HuH-7.5 (cell line): ENCODE results near the gene TSACC.
A peak's percentile ranks its signal among the peaks of the same experiment; 100 is the strongest.
"Not testable (repeated sequence)": the region's sequence is repeated elsewhere in the genome, so short reads cannot be mapped to it uniquely, and the experiment has no call there.

Experiments used
- DNase-seq: peaks from one replicate; pipeline ENCODE4 v3.0.0; 2011; ENCODE audit warnings: low spot score

TSACC gene

GRCh38 chr1:156346636-156347035 lies 8.3 kb downstream of the TSACC start:
- DNase-seq, result no peak

DNA sequence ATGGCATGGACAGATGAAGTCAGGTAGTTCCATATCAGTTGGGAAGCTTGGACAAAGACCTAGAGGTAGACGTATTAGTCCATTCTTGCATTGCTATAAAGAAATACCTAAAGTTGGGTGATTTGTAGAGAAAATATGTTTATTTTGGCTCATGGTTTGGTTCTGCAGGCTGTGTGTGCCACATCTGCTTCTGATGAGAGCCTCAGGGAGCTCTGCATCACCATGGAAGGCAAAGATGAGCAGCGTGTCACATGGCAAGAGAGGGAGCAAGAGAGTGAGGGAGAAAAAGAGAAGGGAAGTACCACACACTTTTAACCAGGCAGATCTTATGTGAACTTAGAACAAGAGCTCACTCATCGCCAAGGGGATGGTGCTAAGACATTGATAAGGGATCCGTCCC lies 9.0 kb downstream of the TSACC start:
- no peak for DNase-seq

DNA sequence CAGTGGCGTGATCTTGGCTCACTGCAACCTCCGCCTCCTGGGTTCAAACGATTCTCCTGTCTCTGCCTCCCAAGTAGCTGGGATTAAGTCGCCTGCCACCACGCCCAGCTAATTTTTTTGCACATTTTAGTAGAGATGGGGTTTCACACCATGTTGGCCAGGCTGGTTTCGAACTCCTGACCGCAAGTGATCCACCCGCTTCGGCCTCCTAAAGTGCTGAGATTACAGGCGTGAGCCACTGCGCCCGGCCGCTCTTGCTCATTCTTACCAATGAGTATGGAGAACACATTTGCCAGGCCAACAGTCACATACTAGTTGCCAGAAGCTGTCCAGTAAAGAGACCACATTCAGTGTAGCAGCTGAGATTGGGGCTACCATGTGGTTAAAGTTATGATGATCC lies 14.2 kb downstream of the TSACC start:
- not testable (repeated sequence) for DNase-seq

DNA sequence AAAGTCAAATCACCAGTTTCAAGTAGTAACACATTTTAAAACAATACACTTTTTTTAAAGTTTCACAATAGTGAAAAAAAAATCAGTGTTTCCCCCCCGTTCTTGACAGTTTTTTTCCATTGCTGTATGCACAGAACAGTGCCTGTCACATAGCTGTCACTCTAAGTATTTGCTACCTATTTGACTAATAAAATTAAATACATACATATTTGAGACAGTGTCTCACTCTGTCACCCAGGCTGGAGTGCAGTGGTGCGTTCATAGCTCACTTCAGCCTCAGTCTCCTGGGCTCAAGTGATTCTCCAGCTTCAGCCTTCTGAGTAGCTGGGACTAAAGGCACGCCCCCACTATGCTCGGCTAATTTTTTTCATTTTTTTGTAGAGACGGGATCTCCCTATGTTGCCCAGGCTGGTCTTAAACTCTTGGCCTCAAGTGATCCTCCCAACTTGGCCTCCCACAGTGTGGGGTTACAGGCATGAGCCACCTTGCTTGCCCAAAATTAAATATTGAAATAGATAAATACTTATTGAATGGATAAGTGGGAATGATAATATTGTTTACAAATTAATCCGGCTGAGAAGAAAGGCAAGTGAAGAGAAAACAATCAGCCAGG lies 18.0 kb downstream of the TSACC start:
- no peak for DNase-seq

GRCh38 chr1:156356875-156357534 lies 18.7 kb downstream of the TSACC start:
- DNase-seq, result peak; percentile 90

DNA sequence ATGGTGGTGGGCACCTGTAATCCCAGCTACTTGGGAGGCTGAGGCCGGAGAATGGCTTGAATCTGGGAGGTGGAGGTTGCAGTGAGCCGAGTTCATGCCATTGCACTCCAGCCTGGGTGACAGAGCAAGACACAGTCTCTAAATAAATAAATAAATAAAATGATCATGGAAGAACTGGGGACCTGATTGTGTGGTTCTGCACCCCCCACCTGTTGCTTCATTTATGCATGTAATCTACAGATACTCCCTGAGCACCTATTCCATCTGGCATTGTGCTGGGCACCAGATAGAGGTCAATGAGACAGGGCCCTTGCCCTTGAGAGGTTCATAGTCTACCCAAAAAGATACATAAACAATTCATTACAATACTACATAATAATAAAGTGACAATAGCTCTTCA lies 19.7 kb downstream of the TSACC start:
- DNase-seq, result no peak

- no peak for DNase-seq
Measured at GRCh38 chr1:156358641-156359040, 20.3 kb downstream of the TSACC start.

DNA sequence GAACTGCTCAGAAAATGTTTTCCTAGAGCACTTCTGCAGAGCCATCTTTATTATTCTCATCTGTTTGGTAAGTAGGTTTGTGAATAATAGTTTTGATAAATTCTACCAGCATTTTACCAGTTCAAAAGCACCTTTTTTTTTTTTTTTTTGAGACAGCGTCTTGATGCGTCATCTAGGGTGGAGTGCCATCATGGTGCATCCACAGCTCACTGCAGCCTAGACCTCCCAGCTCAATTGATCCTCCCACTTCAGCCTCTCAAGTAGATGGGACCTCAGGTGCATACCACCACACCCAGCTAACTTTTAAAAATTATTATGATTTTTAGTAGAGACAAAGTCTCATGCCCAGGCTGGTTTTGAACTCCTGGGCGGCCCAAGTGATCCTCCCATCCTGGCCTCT lies 20.9 kb downstream of the TSACC start:
- DNase-seq, result no peak

DNA sequence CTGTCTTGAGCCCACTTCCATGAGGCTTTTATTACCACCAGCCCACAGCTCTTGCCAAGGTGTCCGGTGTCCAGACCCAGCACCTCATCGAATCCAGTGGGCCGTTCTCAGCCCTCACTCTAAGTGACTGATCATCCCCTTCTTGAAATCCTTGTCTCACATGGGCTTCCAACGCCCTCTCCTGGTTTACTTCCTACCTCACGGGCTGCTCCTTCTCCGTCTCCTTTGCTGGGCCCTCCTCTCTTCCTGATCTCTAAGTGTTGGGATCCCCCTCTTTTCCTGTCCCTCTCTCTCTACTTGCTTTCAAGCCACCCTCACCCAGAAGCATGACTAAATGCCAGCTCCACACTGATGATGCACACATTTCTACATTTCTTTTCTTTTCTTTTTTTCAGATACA lies 21.6 kb downstream of the TSACC start:
- no peak for DNase-seq

- DNase-seq, result no peak
Measured at GRCh38 chr1:156360534-156360933, 22.2 kb downstream of the TSACC start.

DNA sequence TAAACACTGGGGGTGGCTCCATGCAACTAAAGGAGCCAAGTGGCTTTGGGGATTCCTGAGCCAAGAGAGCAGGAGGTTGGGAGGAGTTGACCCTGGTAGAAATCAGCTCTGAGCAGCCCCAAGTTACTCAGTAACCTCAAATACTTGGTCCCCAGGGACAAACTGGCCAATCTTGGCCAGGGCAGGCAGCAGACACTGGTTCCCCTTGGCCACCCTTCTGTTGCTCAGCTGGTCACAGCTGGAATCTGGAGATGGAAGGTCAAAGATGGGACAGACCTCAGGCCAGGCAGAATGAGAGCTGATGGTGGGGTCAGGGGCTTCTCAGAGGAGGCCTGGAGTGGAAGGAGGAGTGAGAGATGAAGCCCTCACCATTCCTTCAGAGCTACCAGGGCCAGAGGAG lies 27.4 kb downstream of the TSACC start:
- no peak for DNase-seq

- DNase-seq, result no peak
Measured at GRCh38 chr1:156366378-156367166, 28.2 kb downstream of the TSACC start.

DNA sequence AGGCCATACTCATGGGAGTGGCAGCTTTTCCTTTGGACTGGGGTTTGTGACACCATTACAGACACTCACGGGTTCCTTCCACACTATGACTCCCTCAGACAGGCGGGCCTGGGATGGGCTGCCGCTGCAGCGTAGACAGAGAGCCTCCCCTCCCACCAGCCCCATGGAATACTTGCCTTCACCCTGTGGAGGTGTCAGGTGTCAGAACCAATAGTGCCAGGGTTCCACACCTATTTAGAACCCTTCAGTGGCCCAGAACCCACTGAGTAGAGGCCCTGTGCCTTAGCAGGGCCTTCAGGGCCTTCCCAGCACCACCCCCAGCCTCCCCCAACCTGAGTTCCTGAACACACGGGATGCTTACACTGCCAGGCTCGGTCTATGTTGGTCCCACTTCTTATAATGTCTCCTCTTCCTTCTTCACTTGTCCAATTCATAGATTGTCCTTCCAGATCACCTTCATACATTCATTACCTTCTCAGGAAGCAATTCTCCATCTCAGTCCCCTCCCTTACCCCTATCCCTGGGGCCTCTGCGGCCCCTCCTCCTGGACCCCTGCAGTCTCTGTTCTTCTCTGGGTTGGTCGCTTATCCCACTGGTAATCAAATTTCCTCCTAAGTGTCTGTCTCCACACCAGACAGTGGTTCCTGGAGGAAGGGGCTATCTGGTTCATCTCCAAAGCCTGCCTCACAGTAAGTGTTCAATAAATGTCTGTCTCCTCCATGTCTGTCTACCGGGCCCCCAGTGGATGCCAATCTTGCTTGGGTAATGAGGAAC lies 29.2 kb downstream of the TSACC start:
- DNase-seq, result no peak

DNA sequence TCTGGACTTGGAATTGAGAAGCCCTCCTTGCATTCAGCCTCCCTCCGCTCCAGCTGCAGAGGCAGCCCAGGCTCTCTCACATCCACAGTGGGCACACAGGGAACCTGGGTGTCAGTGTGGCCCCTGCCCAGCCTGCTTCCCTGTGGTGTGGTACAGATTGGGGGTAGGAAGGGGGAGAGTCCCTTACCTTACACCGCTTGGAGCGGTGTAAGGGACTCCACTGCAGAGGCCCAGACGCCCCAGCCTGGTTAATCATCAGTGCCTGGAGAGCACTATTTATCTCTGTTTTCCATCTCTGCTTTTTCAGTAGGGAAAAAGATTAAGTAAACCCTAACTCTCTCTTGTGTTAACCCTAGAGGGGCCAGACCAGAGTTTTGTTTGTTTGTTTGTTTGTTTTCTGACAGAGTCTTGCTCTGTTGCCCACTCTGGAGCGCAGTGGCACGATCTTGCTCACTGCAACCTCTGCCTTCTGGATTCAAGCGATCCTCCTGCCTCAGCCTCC lies 29.9 kb downstream of the TSACC start:
- no peak for DNase-seq

- DNase-seq, result no peak
Measured at GRCh38 chr1:156368889-156369684, 30.8 kb downstream of the TSACC start, which contains the start of gene RHBG. Gene RHBG (plus strand): TSS chr1:156369211. CDS start chr1:156369250, 39 bp downstream.

GRCh38 chr1:156369685-156370286 lies 31.5 kb downstream of the TSACC start:
- DNase-seq, result not testable (repeated sequence)

DNA sequence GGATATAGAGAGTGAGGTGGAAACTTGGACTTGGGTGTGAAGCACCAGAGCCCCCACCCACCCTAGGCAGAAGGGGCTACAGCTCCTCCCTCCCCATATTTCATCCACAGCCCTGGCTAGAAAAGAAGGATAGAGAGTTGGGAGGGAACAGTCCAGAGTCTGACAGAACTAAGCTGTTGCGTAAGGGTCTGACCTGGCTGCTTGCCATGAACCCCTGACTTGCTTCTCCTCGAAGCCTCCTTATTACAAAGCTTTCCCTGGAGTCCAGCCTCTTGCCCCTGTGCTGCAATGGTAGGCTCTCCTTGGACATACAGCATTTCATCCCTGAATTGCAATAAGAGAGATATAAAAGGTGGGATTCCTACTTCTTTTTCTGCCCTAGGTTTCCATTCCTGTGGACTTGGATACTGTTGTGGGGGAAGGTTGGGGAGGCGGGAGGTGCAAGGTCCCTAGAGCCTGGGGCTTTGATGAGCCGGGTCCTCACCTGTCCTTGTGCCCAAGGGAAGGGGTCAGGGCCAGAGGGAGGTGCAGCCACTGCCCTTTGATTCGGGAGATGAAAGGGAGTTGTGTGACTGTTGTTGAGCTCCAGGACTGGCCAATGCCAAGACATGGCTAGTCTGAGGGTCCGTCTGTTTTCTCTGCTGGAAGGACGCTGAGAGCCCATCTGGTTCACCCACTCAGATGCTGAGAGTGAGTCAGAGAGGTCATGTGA lies 33.4 kb downstream of the TSACC start:
- no peak for DNase-seq

GRCh38 chr1:156372265-156372586 lies 33.9 kb downstream of the TSACC start:
- DNase-seq, result no peak

- no peak for DNase-seq
Measured at GRCh38 chr1:156372876-156373275, 34.5 kb downstream of the TSACC start.

DNA sequence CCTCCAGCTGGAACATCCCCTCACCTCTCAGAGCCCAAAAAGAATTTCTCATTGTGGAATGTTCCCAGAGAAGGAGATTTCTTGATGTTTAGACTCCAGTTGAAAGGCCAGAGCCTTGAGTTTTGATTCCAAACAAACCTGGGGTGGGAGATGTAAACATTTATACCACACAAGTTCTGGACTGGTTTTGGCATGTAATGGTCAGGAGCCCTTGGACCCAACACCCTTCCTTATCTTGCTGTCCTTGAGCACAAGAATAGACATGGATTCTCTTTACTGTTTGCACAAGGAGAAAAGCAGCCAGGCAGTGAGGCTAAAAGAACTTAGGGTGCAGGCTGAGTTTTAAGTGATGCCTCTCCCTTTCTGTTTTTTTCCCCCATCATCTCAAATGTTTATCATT lies 35.2 kb downstream of the TSACC start:
- DNase-seq, result no peak
